Skin epidermis (tissue), 12 donors: ENCODE data around the gene USH2A.

ENCODE experiments used
- H3K27ac ChIP-seq, 21 experiments: fragments of 200-600 bp; sonication (generic) in 11 of 21; one replicate each; pipeline ENCODE4 v1.5.0; 2020; ENCODE audit warnings: mild to moderate bottlenecking in 3 of 21, inconsistent platforms in 2 of 21, moderate library complexity in 2 of 21
- H3K4me3 ChIP-seq, 7 experiments: fragments of 200-600 bp; sonication (generic) in 2 of 7; one replicate each; pipeline ENCODE4 v1.5.0; 2020; ENCODE audit warnings: inconsistent platforms in 2 of 7, mild to moderate bottlenecking in 2 of 7, moderate library complexity in 1 of 7

Gene USH2A, protein sequence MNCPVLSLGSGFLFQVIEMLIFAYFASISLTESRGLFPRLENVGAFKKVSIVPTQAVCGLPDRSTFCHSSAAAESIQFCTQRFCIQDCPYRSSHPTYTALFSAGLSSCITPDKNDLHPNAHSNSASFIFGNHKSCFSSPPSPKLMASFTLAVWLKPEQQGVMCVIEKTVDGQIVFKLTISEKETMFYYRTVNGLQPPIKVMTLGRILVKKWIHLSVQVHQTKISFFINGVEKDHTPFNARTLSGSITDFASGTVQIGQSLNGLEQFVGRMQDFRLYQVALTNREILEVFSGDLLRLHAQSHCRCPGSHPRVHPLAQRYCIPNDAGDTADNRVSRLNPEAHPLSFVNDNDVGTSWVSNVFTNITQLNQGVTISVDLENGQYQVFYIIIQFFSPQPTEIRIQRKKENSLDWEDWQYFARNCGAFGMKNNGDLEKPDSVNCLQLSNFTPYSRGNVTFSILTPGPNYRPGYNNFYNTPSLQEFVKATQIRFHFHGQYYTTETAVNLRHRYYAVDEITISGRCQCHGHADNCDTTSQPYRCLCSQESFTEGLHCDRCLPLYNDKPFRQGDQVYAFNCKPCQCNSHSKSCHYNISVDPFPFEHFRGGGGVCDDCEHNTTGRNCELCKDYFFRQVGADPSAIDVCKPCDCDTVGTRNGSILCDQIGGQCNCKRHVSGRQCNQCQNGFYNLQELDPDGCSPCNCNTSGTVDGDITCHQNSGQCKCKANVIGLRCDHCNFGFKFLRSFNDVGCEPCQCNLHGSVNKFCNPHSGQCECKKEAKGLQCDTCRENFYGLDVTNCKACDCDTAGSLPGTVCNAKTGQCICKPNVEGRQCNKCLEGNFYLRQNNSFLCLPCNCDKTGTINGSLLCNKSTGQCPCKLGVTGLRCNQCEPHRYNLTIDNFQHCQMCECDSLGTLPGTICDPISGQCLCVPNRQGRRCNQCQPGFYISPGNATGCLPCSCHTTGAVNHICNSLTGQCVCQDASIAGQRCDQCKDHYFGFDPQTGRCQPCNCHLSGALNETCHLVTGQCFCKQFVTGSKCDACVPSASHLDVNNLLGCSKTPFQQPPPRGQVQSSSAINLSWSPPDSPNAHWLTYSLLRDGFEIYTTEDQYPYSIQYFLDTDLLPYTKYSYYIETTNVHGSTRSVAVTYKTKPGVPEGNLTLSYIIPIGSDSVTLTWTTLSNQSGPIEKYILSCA (N-terminal part only)

DNA sequence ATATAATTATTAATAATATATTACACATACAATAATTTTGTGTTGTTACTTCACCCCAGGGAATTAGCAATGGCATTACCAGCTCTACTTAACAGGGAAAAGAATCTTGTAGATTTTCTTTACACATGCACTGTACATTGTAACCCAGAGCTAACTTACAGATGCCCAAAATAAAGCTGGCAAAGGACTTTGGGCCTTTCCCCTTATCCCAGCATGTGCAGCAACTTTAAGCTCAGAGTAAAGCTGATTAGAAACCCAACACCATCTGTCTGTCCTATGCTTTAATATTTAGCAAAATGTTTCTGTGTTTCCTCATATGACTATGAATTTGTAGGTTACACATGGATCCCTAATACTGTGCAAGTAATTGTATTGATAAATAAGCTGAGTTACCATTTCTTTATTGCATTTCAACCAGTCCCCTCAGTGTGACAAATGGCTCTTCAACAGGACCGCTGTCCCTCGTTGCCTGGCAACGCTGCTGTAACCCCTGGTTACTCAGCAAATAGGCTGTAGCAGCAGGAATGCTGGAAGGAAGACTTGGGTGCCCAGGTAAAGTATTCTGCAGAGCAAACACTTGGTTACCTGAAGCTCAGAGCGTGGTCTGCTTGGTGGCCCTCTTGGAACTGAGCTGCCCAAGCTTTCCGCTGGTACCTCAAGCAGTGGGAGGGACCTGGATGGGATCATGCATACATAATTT lies at the start of gene USH2A:
Gene USH2A, minus strand, starts transcription at position 628 of the 700 bp plus-strand sequence. CDS start 1,112 bp downstream, outside the sequence.
- H3K4me3 ChIP-seq = no peak within 1 kb of the TSS
- H3K27ac ChIP-seq = no peak within 1 kb of the TSS

DNA sequence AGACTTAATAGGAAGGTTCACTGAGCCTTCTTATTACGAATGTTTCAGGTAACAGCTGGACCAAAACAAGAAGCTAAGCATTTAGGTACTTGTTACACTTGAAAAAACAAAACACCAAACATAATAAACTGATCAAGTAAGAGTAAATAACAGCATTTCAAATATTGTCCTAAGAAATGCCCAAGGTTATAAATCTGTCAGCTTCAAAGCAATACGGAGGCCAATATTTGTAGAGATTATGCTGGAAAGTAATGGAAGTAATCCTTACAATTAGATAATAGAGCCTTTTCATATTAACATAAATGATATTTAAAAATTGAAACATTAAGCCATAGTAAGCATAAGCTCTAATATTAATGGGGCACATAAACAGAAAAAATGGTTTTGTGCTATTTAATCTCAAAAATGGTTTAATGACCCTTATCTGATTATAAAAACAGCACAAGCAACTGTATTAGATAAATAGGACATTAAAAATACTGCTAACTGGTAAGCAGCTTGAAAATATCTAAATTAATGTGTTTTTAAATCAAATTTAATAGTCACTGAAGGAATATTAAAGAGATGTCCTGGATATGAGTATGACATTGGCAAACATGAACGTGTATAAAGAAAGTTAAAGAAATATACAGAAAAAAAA lies 43.0 kb upstream of the USH2A start:
- no peak overlapping the region for H3K27ac ChIP-seq
- no peak overlapping the region for H3K4me3 ChIP-seq

DNA sequence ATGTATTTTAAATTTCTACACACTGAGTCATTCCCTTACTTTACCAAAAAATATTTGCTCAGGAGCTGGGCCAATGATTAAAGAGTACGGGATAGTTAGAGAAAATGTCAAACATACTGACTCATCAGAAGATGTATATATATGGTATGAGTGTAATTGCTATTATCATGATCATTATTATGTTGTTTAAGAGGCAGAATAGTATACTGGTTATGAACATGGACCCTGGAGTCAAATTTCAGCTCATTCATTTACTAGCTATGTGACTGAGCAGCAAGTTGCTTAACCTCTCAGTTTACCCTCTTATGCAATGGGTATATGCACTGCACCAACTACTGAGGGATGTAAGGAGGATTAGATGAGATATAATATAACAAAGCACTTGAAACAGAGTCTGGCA lies 41.2 kb upstream of the USH2A start:
- no peak overlapping the region for H3K27ac ChIP-seq
- H3K4me3 ChIP-seq = no peak overlapping the region

DNA sequence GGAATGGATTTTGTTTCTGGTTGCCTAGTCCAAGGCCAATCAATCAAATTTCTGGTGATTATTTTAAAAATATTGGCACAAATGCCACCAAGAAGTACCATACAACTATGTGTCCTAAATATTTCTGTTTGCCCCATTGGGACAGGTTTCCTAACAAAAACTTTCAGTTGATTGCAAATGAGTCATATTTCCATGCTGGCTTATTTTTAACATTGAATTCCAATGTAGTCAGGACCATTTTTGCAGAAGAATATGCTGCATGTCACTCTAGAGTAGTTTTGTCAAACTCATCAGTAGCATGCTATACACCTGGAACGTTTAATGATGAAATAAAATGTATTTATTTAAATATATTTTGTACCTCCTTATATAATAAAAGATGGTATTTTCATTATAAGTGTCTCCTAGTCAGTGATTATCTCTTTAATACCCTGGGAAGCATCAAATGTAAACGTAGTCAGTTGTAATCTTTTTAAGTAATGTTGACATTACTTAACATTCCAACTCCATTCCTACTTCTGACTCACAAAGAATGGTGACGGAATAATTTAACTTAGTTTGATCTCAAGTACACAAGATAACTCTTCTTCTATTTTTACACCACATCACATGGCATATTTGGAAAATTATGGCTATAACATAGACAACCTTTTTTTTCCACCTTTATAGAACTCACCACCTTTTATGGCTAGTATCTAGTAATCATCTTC lies 39.0 kb upstream of the USH2A start:
- Histone ChIP-seq H3K4me3 (no peak overlapping the region), H3K27ac (no peak overlapping the region)

DNA sequence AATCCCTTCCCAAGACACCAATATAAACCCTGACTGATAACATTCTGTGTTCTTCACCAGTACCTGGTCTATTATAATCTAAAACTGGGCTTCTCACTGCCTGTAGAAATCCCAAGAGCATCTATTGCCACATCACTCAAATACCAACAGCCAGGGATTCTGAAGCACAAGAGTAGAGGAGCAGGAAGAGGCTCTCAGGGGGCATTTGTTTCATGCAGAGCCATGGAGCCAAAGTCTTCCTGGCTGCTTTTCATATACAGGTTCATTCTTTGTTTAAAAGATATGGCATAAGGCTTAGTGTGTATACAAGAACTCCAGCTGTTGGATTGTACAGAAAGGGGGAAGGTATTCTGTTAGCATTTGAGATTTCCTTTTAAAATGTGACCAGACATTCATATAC lies 38.2 kb upstream of the USH2A start:
- no peak overlapping the region for H3K4me3 ChIP-seq

DNA sequence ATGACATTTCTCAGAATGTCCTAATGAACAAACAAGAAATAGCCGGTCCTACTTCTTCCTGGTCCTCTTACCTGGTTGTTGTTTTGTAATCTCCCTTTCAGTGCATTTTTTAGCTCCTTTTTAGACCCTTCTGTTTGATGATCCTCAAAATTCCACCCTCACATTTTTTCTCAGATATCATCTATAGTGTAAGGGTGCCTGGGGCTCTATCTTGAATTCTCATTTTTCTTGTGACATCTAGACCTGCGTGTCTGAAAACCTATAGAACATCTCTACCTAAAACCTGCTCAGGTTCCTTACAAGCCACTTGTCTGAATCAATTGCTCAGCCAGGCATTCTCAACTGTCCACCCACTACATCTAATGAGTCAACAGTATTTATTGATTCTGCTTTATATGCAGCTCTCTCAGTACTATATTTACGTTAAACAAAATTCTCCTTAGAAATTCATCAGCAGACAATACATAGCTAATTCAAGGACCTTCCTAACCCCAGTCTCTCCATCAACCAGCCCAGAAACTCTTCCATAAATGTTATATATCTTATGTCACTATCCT lies 36.5 kb upstream of the USH2A start:
- H3K4me3 ChIP-seq = no peak overlapping the region
- no peak overlapping the region for H3K27ac ChIP-seq

More for the DNA sequence above, 38.2 kb upstream of the USH2A start:
- no peak overlapping the region for H3K27ac ChIP-seq

DNA sequence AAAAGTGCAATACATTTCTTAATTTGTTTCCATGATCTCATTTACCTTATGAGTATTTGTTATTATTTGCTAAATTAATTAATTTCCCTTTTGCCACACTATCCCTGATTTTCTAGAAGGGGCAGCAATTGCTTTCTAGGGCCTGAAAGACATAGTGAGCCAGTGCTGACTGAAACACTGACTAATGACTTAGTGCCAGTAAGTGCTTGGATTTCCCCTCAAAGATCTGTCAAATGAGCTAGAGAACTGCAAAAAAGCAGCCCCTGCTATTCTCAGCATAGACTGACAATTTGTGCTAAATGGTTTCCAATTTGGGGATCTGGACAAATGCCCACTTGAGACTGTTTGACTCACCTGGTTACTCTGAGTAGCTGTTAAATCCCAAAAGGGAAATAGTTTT lies 35.6 kb upstream of the USH2A start:
- no peak overlapping the region for H3K27ac ChIP-seq
- H3K4me3 ChIP-seq = no peak overlapping the region

DNA sequence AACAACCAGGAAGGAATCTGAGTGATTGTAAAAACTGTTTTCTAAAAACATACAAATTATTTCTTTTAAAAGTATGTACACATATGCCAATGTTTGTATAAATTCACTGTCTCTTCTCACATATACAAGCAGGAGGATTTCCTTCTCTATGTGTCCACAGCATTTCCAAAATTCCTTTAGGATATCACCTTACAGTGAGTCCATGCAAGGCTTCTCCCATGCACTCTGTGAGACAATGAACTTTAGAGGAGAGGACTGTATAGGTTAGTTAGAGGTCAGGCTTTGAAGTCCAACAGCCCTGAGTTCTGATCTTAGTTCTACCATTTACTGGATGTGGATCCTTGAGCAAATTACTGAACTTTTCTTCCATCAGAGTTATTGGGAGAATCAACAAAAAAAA lies 34.1 kb upstream of the USH2A start:
- H3K27ac ChIP-seq = no peak overlapping the region
- no peak overlapping the region for H3K4me3 ChIP-seq

DNA sequence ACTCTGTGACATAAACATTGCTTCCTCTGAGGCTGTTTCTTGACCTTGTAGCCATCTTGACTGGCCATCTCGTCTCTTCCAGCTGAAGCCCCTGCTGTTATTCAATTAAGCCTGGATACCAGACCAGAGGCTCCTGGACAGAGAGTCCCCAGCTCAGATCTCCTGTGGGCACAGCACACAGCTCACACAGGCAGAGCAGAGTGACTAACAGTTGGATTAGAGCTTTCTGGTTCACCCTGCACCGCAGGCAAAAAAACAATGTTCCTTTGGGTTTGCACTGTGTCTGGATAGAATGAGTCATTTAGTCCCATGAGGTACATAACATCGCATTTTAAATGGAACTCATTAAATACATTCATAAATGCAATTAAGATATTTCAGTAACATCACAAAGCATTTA lies 33.4 kb upstream of the USH2A start:
- Histone ChIP-seq H3K4me3 (no peak overlapping the region), H3K27ac (no peak overlapping the region)

DNA sequence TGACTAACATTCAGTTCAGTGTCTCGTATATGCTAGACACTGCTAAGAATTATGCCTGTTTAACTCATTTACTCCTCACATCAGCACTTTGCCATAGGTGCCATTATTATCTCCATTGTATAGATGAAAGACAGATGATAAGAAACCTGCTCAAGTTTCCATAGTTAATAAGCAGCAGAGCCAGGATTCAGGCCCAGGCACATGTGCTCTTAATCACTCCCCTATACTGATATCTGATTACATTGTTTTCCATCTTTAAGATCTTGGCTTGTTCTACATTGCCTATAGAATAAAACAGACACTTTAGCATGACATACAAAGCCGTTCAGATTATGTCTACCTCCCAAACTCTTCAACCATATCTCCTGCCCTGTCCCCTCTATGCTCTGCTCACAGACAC lies 30.5 kb upstream of the USH2A start:
- Histone ChIP-seq H3K27ac (no peak overlapping the region), H3K4me3 (no peak overlapping the region)

DNA sequence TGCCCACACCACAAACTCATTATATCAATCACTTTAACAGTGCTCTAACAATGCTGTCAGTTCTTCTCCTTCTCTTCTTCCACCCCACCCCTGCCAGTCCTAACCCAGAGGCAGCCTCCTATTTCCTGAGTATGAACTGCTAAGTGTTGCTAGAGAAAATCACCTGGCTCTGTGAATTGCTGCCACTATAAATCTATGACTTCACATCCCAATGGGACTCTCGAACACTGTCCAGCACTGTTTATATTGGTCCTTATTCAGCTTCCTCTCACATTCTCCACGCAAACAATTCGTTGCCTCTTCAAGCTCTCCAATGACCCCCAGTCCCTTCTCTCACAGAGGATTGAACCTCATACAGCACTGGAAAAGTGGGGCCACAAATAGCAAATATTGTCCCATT lies 27.0 kb upstream of the USH2A start:
- Histone ChIP-seq H3K4me3 (no peak overlapping the region), H3K27ac (no peak overlapping the region)

DNA sequence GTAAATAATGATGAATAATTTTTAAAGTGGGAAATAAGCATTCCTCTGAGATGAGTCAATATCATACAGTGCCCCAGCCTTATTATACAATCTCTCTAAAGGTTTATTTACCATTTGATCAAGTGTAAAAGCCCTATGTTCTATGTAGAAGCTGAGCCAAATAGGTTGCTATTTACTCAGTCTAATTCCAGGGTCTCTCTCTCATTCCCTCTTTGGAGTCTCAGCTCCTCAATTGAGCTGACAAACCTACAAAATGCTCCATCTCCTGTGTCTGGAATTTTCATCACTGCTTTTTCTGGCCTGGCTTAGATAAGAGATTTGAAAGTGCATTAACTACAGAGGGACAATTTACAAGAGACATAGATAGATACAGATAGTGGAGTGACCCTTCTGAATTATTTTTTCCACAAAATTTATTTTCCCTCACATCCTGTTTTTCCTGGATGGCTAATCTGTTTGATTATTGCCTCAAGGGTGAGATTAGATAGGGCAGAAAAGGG lies 24.8 kb upstream of the USH2A start:
- Histone ChIP-seq H3K4me3 (no peak overlapping the region), H3K27ac (no peak overlapping the region)

DNA sequence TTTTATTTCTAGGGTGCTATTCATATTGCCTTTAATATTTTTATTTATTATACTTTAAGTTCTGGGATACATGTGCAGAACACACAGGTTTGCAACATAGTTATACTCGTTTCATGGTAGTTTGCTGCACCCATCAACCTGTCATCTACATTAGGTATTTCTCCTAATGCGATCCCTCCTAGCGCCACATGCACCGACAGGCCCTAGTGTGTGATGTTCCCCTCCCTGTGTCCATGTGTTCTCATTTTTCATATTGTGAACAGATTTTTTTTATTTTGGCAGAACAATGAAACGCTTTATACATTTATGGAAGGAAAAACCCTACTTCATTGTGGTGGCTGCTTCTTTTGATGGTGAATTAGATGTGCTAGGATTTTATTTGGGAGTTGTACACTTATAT lies 14.4 kb upstream of the USH2A start:
- H3K4me3 ChIP-seq = no peak overlapping the region
- no peak overlapping the region for H3K27ac ChIP-seq

DNA sequence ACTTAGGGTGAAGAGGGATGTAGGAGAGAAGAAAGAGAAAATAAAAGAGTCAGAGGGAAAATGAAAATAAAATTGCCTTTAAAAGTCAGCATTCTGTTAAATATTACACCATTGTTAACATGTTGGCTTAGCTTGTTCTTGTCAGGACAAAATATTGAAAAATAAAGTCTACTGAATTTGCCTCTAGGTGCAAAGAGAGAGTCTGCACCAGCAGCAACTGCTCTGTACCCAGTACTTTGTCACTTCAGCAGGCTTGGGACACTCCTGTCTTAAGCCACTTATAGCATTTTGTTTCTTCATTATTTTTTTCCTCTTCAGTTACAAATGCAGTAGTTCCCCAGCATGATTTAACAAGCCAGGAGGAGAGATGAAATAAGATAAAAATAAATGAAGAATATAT lies 11.0 kb upstream of the USH2A start:
- Histone ChIP-seq H3K4me3 (no peak overlapping the region), H3K27ac (no peak overlapping the region)

DNA sequence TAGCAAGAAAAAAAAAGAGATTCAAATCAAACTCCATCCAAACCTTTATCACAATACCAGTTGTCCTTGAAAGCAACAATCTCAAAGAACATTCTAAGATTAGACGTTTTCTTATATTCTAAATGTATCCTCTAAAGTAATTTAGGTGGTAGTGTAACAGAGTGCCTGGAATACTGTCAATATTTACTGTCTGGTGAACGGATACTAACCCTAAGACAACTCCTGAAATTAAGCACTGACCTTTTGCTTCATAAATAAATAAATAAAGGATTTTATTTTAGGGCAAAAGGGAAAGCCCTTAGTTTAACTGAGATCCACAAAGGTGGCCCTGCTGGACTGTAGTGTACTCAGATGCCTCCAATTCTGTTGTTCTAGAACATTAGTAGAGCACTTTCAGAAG lies 9.9 kb upstream of the USH2A start:
- H3K27ac ChIP-seq = no peak overlapping the region
- H3K4me3 ChIP-seq = no peak overlapping the region

DNA sequence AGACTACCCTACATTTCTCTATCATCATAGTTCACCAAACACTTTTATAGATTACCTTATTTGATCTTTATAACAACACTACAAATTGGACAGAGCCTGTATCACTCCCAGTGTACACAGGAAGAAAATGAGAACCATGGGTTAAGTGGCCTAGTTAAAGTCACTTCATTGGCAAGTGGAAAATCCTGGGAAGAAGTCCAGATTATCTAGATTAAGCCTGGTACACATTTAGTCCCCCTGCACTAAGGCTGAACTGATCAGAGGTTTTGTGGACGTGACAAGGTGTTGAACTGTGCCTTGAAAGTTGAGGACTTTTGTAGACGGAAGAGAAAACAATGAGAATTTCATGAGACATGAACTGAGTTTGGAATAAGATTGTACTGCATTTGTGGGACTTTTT lies 7.5 kb upstream of the USH2A start:
- Histone ChIP-seq H3K4me3 (no peak overlapping the region), H3K27ac (no peak overlapping the region)

DNA sequence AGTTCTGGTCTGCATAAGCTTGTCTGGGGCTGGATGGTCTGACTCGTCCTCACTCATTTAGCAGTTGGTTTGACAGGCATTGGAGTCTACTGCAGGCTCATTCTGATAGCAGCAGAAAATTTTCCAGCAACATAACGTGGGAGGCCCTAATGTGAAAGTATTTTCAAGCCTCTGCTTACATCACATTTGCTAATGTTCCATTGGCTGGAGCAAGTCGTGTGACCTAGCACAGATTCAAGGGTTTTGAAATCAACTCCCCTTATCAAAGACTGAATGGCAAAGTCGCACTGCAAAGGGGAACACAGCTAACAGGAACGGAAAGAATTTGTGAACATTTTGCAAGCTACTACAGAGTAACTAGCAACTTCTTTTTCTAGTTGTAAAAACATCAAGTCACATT lies 2.3 kb upstream of the USH2A start:
- H3K27ac ChIP-seq = no peak overlapping the region

DNA sequence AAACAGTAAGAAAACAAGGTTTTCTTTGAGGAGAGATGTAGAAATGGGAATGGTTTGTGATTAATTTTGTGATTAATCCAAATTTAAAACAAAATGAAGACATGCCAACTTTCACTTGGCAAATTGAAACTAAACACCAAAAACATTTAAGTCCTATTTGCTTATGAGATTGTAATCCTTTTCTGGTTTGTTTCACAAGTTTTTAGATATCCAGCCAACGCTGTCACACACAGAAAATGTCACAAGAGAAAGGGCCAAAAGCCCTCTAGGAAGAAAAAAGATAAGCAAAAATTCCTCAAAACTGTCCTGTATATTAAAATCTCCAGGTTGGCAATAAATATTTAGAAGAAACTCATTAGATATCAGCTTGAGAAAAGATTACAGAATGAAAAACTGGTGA lies 2.5 kb downstream of the USH2A start:
- Histone ChIP-seq H3K27ac (no peak overlapping the region), H3K4me3 (no peak overlapping the region)

More for the DNA sequence above, 2.3 kb upstream of the USH2A start:
- no peak overlapping the region for H3K4me3 ChIP-seq
